Kidney capillary endothelial cell (primary cell): ENCODE measurements around the gene NELFA.
A peak's percentile ranks its signal among the peaks of the same experiment; 100 is the strongest.

Experiments used
- DNase-seq: peaks from one replicate; pipeline ENCODE4 v3.0.0-alpha.2; 2018; ENCODE audit warnings: low spot score

NELFA gene

DNA sequence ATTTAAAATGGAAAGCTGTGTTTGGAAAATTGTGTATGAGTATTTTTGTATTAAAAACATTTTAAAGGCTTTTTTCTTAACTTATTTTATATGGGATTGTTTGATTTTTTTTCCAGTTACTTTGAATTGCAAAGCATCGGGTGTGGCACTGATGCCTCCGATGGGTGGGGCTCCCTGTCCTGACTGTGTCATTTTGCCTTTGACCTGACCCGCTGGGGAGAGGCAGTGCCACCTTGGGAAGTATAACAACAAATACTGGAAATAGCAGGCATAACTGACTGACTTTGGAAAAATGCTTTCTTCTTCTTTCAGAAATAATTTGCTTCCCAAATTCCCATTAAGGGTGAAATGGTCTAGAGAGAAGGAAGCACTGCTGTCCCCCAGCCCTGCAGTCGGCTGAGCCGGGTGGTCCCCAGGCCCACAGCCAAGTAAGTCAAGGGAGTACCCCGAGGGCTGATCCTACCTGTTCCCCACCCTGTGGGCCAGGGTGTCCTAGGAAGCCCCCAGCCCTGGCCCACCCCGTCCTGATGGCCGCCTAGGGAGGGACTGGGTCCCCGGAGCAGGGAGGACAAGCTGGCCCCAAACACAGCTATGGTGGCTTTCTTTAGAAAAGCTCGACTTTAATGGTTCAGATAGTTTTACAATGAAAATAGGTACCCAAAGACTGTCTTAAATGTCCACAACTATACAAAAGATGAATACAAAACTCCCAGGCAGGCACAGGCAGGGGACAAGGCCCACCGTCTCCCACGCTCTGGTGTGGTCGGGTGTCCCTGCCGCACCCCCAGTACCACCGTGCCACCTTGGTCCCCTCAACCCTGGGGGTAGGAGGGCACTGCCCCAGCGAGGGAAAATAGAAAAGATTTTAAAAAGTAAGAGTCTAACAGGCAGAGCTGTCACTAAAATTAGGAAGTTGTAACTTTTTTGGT is 26.4 kb downstream of the NELFA start:
- DNase-seq = no peak

GRCh38 chr4:1981251-1982058 is 27.3 kb downstream of the NELFA start:
- peak; percentile 20 for DNase-seq

- DNase-seq = no peak
Observed at GRCh38 chr4:1980561-1981041, 28.2 kb downstream of the NELFA start.

DNA sequence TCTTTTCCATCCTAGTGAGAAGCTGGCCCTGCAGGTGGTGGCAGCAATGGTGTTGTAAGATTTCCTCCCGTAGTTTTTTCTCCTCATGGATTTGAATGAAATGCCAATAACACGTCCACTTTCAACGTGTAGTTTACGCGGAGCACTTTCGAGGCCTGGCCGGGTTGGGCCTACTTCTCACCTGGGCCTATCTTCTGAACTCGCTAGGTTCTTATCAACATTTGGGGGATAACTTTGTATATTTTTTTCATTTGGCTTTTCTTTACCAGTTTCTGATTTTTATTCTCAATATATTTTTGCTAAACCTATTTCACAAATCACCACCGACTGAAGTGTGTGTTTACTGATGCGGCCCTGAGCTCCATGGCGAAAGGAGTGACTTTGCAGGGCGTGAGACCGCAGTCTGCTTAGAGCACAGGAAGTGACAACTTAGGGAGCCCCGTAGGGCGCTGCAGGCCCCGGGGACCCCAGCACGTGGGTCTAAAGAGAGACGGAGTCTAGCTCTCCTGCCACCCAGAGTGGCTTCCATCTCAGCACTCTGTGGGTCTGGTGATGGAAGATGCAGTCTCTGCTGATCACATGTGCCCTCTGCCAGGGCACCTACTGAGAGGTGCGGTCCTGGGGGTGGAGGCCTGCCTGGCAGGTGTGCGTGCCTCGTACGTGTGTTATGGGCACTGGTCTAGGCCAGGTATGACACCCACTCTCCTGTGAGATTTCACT is 29.1 kb downstream of the NELFA start:
- DNase-seq = no peak

GRCh38 chr4:1978741-1979476 is 29.9 kb downstream of the NELFA start:
- no peak for DNase-seq

- DNase-seq = no peak
Observed at GRCh38 chr4:1978226-1978625, 30.5 kb downstream of the NELFA start.

DNA sequence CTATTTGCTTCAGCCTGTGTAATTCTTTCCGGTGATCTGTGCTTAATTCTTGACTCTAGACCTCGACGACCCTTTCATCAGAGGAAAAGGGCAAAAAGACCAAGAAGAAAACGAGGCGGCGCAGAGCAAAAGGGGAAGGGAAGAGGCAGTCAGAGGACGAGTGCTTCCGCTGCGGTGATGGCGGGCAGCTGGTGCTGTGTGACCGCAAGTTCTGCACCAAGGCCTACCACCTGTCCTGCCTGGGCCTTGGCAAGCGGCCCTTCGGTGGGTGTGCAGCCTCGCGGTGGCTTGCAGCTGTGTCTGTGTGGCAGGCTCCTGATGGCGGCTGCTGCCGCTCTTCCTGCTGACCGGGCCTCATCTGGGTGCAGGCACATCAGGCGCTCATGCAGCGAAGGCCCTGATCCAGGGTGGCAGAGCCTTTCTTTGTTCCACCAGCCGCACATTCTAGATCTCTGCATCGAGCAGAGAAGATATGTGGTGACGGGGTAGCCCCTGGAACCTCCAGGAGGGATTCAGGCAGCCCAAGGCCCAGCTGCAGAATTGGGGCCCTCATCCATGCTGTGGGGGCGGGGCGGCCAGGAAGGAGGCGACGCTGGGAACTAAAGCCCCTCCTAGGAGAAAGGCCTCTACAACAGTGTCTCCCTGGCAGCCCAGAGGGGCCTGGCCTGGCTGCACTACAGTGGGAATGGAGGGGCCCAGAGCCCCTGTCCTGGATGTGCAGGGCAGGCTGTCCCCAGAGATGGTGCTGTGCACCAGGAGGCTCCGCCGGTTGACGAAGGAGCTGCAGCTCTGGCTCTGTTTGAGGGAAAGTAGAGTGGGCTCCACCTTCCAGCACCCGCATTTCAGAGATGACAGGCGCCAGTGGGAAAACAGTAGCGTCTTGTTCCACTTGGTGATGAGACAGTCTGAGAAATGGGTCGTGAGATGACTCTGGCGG is 32.1 kb downstream of the NELFA start:
- no peak for DNase-seq

DNA sequence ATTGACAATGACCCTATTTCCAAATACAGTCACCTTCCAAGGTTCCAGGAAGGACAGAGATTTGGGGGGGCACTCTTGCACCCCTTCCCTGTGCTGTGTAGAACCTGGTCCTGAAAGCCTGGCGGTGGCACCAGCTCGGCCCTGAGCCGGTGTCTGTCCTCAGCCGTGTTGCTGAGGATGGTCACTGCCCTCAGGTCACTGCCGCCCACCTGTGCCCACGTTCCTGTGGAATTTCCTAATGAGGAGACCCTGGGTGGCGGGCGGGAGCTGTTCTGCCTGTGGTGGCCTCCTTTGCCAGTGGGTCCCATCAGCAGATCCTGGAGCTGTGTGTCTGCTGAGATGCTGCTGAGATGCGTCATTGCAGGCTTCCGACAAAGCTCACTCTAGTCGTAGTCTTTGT is 32.9 kb downstream of the NELFA start:
- DNase-seq = no peak

GRCh38 chr4:1975391-1975801 is 33.4 kb downstream of the NELFA start:
- no peak for DNase-seq

GRCh38 chr4:1974840-1975239 is 33.9 kb downstream of the NELFA start:
- no peak for DNase-seq

- DNase-seq = no peak
Observed at GRCh38 chr4:1973661-1974060, 35.1 kb downstream of the NELFA start.

DNA sequence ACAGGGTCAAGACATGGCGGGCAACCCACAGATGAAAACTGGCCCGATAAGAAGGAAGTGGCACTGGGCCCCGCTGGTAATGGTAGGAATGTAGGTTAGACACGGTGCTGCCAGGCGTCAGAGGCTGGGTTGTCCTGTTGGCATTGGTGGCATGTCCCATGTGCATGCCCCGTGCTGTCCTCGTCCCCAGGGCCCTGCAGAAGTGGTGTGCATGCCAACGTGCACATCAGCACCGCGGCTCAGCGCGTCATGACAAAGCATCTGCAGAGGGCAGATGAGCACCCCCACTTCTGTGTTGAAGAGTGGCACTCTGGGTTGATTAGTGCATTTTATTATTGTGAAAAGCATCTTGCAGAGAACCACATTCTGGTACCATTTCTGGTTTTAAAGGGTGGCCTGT is 35.6 kb downstream of the NELFA start:
- no peak for DNase-seq

DNA sequence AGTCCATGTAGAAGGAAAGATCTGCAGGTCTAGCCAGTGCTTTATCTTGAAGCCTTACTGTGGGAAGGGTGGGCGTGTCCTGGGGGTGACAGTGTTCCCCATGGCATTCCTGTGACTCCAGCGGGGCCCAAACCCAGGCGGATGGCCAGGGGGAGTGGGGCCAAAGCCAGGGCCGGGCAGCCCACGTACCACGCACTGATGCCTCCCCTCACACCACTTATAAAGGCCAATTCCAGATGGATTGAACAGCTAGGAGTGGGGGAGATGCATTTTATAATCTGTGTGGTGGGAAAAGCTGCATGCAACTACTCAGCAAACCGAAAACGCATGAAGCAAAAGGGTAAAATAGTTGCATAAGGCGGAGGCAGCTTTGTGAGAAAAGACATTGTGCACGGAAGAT is 36.4 kb downstream of the NELFA start:
- no peak for DNase-seq

- DNase-seq = no peak
Observed at GRCh38 chr4:1971456-1972200, 37.1 kb downstream of the NELFA start.

DNA sequence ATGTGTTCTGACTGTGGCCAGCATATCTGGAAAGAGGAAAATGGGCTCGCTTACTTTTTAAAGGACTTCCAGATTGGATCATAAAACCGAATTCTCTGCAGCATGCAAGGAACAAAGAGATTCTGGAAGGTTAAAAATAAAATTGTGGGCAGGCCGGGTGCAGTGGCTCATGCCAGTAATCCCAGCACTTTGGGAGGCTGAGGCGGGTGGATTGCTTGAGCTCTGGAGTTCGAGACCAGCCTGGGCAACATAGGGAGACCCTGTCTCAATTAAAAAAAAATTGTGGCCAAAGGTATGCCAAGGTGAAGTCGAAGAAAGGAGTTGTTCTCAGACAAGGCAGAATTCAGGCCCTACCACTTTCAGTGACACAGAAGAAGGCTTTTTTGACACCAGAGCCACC is 37.8 kb downstream of the NELFA start:
- DNase-seq = no peak

DNA sequence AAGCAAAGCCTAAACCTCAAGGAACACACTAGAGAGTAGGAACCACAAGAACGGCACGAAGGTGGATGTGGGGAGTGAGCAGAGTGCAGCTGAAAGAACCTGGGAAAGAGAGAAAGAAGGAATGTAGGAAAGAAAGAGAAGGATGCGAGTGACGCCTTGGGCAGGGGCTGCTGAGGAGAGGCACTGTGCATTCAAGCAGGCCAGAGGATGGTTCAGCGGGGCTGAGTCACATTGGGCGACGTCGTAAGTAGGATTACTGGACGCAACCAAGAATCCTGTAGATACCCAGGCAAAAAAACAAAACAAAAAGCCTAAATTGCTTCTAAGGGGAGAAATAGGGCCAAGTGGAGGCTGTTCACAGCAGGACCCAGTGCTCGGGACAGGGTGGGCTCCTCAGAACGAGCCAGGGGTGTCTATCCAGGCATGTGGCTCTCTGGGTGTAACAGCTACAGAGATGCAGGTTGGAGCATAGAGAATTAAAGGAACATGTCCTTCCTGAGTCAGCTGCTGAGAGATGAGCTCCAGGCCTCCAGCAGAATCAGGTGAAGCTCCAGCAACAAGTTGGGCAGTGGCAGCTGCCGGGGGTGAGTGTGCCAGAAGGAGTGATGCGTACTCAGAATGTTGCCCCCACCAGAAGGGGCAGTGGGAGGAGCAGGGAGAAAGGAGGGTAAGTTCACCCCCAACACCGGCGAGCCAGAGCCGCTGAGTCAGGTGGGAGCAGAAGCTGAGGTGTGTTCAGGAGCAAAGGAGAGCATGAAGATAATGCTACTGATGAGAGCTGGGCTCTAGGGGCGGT is 38.6 kb downstream of the NELFA start:
- DNase-seq = no peak

- DNase-seq = no peak
Observed at GRCh38 chr4:1968686-1969295, 40.0 kb downstream of the NELFA start.

DNA sequence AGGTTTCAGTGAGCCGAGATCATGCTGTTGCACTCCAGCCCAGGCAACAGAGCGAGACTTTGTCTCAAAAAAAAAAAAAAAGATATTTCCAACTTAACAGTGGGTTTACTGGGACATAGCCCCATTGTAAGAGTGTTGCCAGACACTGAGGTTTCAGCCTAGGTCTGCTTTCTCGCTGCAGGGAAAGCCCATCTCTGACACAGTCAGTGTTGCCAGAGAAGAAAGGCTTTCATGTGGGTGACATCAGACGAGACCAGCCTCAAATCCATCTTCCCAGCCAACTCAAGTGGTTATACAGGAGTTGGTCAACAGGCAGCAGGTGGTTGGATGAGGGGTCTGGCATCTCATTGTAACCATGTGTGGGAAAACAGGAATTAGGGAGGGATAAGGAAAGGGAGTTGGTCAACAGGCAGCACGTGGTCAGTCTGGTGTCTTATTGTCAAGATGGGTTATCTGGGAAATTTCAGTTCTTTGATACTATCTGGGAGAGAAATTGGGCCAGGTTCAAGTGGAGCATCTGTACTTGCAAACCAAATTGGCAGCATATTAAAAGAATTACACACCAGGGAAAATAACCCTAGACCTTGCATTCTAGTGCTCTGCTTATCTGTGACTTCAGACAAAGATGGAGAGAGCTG is 41.1 kb downstream of the NELFA start:
- no peak for DNase-seq
